ENCODE results near the gene SUV39H1.
A peak's percentile ranks its signal among the peaks of the same experiment; 100 is the strongest.
"Not testable (repeated sequence)": the region's sequence is repeated elsewhere in the genome, so short reads cannot be mapped to it uniquely, and the experiment has no call there.

Gene SUV39H1

GRCh38 chrX:48666649-48667048, 29.9 kb upstream of the SUV39H1 start:
- no peak for DNase-seq (ENCODE audit: low read depth)
- H3K4me3 ChIP-seq (ENCODE audit: low read length) = no peak overlapping the region
- TF ChIP-seq CTCF (conservative IDR thresholded peaks at IDR 0.05; ENCODE audit: low read depth, low read length) = no peak

DNA sequence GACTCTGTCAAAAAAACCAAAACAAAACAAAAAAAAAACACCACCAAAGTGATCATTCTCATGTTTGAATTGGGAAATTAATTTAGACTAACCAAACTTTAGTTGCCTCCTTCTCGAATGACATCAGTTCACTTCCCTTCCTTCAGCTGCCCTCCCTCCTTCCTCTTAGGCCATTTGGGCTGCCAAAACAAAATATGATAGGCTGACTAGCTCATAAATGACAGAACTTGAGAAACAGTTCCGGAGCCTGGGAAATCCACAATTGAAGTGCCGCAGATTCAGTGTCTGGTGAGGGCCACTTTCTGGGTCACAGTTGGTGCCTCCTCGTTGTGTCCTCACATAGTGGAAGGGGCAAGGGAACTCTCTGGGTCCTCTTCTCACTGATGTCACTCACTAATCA, 29.0 kb upstream of the SUV39H1 start:
- no peak overlapping the region for H3K4me3 ChIP-seq (ENCODE audit: low read length)
- no peak for TF ChIP-seq CTCF (conservative IDR thresholded peaks at IDR 0.05; ENCODE audit: low read depth, low read length)
- DNase-seq (ENCODE audit: low read depth) = no peak

DNA sequence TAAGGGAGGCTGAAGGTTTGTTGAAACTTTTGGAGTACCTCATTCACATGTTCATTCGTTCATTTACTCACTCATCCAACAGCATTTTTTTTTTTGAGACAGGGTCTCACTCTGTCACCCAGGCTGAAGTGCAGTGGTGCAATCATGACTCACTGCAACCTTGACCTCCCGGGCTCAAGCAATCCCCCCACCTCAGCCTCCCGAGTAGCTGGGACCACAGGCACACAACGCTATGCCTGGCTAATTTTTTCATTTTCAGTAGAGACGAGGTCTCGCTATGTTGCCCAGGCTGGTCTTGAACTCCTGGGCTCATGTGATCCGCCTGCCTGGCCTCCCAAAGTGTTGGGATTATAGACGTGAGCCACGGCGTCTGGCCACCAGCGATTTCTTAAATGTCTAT, 28.3 kb upstream of the SUV39H1 start:
- H3K4me3 ChIP-seq (ENCODE audit: low read length); DNase-seq (ENCODE audit: low read depth): not testable (repeated sequence)

DNA sequence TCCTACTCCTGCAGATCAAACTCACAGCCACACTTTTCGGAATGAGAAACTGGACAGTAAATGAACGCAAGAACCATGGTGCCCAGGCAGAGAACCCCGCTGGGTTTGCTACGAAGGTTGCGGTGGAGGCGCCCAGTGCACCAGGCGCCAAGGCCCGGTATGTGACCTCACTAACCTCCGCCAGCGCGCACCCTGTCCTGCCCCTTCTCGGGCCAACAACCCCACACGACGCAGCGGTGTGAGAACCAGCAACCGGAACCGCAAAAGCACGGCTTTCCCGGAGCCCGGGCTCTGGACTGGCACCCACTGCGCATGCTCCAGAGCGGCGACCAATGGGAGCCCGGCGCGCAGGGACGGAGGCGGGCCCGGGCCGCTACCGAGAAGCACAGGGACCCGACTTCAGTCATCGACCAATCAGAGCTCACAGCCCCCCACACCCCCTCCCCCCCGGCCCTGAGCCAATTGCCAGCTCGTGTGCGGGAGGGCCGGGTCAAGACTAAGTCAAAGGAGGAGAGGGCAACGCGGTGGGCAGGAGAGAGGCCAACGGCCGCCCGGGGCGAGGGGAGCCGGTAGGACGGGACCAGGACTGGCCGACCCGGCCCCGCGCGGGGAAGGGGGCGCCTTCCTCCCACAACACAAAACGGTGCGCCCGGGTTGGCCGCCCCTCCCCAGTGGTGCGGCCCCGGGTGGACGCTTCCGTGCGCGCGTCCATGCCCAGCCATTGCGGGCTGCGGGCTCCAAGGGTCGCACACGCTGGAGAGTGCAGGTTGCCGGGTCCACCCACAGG, 20.2 kb upstream of the SUV39H1 start:
- peak; percentile 43 for DNase-seq (ENCODE audit: low read depth)
- H3K4me3 ChIP-seq (ENCODE audit: low read length) = peak overlapping the region; percentile 71
- no peak for TF ChIP-seq CTCF (conservative IDR thresholded peaks at IDR 0.05; ENCODE audit: low read depth, low read length)

- TF ChIP-seq CTCF (conservative IDR thresholded peaks at IDR 0.05; ENCODE audit: low read depth, low read length) = no peak
- peak overlapping the region; percentile 68 for H3K4me3 ChIP-seq (ENCODE audit: low read length)
- DNase-seq (ENCODE audit: low read depth) = no peak
Observed at GRCh38 chrX:48676893-48677270, 19.7 kb upstream of the SUV39H1 start.

- TF ChIP-seq CTCF (conservative IDR thresholded peaks at IDR 0.05; ENCODE audit: low read depth, low read length) = no peak
- no peak for DNase-seq (ENCODE audit: low read depth)
- no peak overlapping the region for H3K4me3 ChIP-seq (ENCODE audit: low read length)
Observed at GRCh38 chrX:48677516-48677915, 19.0 kb upstream of the SUV39H1 start.

DNA sequence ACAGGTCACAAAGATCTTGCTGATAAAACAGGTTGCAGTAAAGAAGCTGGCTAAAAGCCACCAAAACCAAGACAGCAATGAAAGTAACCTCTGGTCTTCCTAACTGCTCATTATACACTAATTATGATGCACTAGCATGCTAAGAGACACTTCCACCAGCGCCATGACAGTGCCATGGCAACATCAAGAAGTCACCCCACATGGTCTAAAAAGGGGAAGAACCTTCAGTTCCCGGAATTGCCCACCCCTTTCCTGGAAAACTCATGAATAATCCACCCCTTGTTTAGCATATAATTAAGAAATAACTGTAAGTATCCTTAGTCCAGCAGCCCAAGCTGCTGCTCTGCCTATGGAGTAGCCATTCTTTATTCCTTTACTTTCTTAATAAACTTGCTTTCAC, 16.1 kb upstream of the SUV39H1 start:
- not testable (repeated sequence) for H3K4me3 ChIP-seq (ENCODE audit: low read length); DNase-seq (ENCODE audit: low read depth)

DNA sequence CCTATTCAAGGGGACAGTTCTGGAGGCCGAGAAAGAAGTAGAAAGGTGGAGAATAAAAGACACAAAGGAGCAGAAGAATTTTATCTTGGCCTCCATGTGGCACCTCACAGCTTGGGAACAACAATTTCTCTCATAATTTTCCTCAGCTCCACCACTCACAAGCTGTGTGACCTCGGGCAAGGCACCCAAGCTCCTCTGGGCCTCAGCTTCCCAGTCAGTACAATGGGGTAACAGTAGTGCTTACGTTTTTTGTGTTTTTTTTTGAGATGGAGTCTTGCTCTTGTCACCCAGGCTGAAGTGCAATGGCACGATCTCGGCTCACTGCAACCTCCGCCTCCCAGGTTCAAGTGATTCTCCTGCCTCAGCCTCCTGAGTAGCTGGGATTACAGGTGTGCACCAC, 15.6 kb upstream of the SUV39H1 start:
- DNase-seq (ENCODE audit: low read depth); H3K4me3 ChIP-seq (ENCODE audit: low read length): not testable (repeated sequence)
